ENCODE measurements around the gene ANKRD28.
A peak's percentile ranks its signal among the peaks of the same experiment; 100 is the strongest.
"Not testable (repeated sequence)": the region's sequence is repeated elsewhere in the genome, so short reads cannot be mapped to it uniquely, and the experiment has no call there.

Gene ANKRD28

DNA sequence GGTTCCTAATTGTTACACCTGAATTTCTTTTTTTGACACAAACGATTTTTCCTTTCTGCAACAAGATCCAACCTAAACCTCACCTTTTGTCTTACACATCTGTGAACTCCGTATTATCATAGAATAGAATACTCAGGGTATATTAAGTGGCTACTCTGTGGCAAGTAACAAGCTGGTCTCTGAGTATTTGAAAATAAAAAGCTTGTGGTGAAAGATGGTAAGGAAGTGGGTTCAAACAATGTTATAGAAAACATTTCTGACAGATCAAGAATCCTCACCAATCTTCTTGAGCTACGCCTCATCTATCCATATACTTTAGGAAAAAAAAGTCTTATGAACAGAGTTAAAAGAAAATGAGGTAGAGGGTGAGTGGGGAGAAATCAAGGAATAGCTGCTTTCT lies 3.5 kb upstream of the ANKRD28 start:
- DNase-seq: no peak

DNA sequence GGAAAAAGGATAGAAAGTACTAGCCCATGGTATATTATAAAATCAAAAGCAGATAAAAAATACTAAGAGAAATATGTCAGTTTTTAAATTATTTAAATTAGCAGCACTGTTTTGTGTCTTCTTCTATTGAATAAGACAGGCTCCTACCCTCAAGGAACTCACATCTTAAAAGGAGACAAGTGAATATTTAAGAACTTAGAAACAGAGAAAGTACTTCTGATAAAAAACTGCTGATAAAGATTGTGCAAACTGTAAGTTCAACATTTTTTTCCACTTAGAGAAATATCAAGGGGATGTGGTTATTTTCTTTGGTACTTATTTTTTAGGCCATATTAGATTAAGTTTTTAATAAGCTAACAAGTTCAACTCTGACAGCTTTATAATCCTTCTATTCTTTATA lies 3.0 kb upstream of the ANKRD28 start:
- peak; percentile 76 for DNase-seq

GRCh38 chr3:15800327-15800726 lies 2.5 kb upstream of the ANKRD28 start:
- DNase-seq: no peak

DNA sequence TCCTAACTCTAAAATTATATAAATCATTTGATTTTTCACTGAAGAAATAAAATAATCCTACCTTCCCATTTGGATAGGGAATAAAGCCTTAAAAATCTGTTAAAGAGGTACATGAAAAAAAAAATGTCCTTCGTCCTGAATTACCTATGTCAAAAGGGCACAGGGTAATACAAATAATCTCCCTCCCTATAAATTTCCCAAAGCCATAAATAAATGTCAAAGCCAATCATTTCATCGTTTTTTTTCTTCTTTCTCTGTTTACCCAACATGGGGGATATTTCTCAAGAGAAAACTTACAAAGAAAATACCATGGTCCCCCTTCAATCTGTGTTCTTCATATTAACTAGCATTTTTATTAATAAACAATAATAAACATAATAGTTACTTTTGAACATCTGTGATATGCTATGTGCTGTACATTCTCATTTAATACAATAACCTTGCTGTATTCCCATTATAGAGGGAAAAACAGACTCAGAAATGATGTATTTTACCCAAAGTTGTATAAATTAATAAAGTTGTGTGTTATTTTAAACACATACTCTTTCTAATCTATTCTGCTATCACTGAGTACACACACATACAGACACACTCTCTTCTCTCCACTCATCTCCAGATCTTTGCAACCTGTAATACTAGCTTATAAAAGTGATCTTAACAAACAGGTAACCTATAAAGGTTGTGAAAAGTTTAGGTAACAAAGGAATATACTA lies 910 bp upstream of the ANKRD28 start:
- DNase-seq: no peak

DNA sequence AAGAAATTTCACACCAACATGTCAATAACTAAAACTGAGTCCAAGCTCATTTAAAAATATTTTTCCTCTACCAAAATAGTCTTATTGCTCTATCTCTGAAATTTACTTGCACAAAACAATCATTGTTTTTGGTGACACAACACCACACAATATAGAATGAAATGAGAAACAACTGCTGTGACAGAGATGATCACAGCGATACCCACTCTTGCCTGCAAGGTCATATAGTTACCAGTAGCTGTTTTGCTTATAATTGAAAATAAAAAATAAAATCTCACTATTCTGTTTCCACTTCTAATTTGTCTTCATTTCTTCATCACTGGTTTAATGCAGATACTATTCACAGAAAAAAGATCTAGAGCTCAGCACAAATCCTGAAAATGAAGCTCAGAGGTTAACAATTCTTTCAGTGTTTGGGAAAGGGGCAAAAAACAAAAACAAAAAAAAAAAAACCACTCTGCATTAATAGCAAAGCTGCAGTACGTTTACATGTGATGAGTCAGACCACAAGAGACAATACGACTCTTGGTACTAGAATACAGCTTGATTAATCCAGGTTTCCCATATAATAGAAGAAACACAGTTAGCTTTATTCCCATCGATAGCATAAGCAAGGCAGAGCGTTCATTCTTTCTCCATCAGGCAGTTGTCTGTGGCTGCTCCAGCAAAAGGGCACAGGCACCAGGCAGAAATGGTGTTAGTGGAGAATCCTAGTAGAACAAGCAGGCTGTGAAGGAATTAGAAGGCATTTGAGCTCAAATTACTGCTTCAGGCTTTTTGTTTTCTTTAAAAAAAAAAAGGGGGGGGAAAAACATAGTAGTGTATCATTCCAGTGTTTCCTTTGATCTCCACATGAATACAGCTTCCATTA lies 773 bp downstream of the ANKRD28 start:
- DNase-seq: peak; percentile 44

GRCh38 chr3:15796331-15796730 lies 1.4 kb downstream of the ANKRD28 start:
- no peak for DNase-seq

DNA sequence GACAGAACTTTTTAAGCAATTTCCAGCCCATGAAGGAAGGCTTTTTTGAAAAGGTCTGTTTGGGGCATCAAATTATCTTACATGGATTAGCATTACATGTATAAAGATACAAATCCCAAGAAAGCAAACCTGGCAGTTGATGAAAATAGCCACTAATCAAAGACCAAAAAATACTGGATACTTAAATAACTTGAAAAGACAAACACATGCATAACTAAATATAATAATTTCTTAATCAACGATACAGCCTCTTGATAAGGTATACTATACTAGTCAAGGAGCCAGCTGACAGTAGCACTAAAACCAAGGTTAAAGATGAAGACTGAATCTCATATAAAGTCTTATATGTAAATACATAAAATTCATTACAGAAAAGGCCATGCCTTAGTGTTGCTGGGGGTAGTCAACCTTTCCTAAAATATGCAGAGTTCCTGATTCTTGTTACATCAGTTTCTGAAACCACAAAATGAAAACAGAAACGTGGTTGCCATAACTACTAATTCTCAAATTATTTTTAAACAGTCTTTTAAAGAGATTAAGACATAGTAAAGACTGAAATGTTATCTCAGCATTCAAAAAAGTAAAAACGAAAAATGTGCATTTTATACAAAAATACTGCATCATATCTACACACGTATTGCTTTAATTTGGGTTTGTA lies 2.0 kb downstream of the ANKRD28 start:
- DNase-seq: peak; percentile 77

- no peak for DNase-seq
These were observed 2.7 kb downstream of the ANKRD28 start for GRCh38 chr3:15794842-15795650.

DNA sequence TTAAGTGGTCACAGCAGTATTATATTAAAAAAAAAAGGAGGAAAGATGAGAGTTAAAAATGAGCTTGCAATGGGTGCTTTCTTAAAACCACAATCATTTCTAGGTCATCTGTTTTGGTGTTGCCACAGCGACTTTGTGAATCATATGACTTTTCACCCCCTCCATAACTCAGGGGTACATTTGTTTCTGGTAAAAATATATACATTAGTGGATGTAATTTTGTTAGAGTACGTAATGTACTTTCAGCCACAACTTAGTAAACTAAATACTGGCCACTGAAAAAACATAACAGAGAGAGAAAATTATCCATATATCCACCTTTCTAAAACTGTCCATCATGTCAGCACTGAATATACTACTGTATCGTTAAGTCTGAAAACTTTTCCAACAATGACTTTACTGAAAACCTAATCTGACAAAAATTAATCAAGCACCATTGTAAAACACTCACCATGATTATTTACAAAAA lies 3.4 kb downstream of the ANKRD28 start:
- DNase-seq: peak; percentile 76

DNA sequence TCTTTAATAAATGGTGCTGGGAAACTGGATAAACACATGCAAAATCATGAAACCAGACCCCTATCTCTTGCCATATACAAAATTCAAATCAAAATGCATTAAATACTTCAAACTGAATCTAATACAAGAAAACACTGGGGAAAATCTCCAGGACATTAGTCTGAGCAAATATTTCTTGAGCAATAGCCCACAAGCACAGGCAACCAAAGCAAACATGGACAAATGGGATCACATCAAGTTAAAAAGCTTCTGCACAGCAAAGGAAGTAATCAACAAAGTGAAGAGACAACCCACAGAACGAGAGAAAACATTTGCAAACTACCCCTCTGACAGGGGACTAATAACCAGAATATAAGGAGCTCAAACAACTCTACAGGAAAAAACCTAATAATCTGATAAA lies 6.3 kb downstream of the ANKRD28 start:
- no peak for DNase-seq

GRCh38 chr3:15787941-15788340 lies 9.8 kb downstream of the ANKRD28 start:
- peak; percentile 48 for DNase-seq

- no peak for DNase-seq
These were observed 10.3 kb downstream of the ANKRD28 start for GRCh38 chr3:15787526-15787925.

DNA sequence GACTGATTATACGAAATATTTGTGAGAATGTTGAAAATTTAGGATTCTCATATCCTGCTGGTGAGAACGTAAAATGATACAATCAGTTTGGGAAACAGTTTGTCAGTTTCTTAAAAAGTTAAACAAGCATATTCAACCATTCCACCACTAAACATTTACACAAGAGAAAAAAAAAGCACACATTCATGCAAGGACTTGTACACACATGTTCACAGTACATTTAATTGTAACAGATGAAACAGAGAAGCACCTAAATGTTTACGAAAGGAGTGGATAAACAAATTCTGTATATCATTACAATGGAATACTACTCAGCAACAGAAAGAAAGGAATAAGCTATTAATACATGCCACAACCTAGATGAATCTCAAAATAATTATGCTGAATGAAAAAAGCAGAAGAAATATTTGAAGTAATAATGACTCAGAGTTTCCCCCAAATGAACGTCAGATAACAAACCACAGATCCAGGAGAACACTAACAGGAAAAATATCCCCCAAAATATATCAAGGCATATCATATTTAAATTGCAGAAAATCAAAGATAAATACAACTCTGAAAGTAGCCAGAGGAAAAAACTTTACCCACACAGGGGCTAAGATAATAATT lies 14.3 kb downstream of the ANKRD28 start:
- peak; percentile 75 for DNase-seq

- no peak for DNase-seq
These were observed 15.3 kb downstream of the ANKRD28 start for GRCh38 chr3:15782429-15782828.

GRCh38 chr3:15781637-15782402 lies 16.0 kb downstream of the ANKRD28 start:
- no peak for DNase-seq

- no peak for DNase-seq
These were observed 16.6 kb downstream of the ANKRD28 start for GRCh38 chr3:15781131-15781530.

- no peak for DNase-seq
These were observed 18.7 kb downstream of the ANKRD28 start for GRCh38 chr3:15779111-15779510.

GRCh38 chr3:15778332-15778858 lies 19.4 kb downstream of the ANKRD28 start:
- DNase-seq: no peak

- not testable (repeated sequence) for DNase-seq
These were observed 22.7 kb downstream of the ANKRD28 start for GRCh38 chr3:15774931-15775560.

DNA sequence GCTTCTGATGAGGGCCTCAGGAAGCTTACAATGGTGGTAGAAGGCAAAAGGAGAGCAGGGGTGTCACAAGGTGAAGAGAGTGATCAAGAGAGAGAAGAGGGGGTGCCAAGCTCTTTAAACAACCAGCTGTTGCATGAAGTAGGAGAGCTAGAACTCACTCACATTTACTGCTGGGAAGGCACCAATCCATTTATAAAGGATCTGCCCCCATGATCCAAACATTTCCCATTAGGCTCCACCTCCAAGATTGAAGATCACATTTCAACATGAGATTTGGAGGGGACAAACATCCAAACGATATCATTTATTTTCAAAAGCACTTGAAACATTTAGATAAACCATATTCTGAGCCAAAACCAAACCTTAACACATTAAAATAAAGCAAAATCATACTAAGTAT lies 26.3 kb downstream of the ANKRD28 start:
- DNase-seq: no peak

Data from hematopoietic multipotent progenitor cell treated with erythropoietin and hydrocortisone succinate and interleukin-3 and kit ligand, for 4 days (in vitro differentiated cells).